Stimulated activated naive CD8-positive, alpha-beta T cell treated with anti-CD3 and anti-CD28 coated beads, Interleukin-15, amount 100 ng/mL, for 72 hours (primary cell): ENCODE data around the gene PCMTD2.

Experiments
- ATAC-seq: fragments of 150-1000 bp; cut with Tn5 transposase; 2 replicates; pipeline ENCODE4 v1.10.0; 2021; ENCODE audit warnings: mild to moderate bottlenecking, moderate library complexity
- DNase-seq, 2 donors: peaks; one replicate each; pipeline ENCODE4 v3.0.0; 2021 to 2022
- H3K27ac Mint-ChIP-seq, 2 donors: one replicate each; pipeline ENCODE4 v1.8.0; 2022; ENCODE audit warnings: mild to moderate bottlenecking in 2 of 2, mixed read lengths in 2 of 2, moderate library complexity in 2 of 2
- H3K27me3 Mint-ChIP-seq: one replicate; pipeline ENCODE4 v1.8.0; 2022; ENCODE audit warnings: mixed read lengths
- H3K4me1 Mint-ChIP-seq: one replicate; pipeline ENCODE4 v1.8.0; 2022; ENCODE audit warnings: mild to moderate bottlenecking, mixed read lengths
- H3K4me3 Mint-ChIP-seq, 2 donors: one replicate each; pipeline ENCODE4 v1.8.0; 2022; ENCODE audit warnings: mild to moderate bottlenecking in 2 of 2, mixed read lengths in 2 of 2, moderate library complexity in 1 of 2
- H3K9me3 Mint-ChIP-seq, 2 donors: one replicate each; pipeline ENCODE4 v1.8.0; 2022; ENCODE audit warnings: mixed read lengths in 2 of 2

PCMTD2 gene

GRCh38 chr20:64255361-64256281 lies at the start of gene PCMTD2:
Gene PCMTD2, plus strand, starts transcription at chr20:64255748. Its CDS starts 4,218 bp downstream, at chr20:64259966.
- peaks cover 16% of the 10 kb centered on the region for H3K27me3 Mint-ChIP-seq
- H3K27ac Mint-ChIP-seq = peak within 1 kb of the TSS; percentile 96 to 98
- no peaks in the 10 kb centered on the region for H3K9me3 Mint-ChIP-seq
- ATAC-seq = peak; percentile 94
- peaks cover 56% of the 10 kb centered on the region for H3K4me1 Mint-ChIP-seq
- peak; percentile 90 for DNase-seq
- H3K4me3 Mint-ChIP-seq = peak within 1 kb of the TSS; percentile 93 to 98

GRCh38 chr20:64206614-64207013 lies 48.9 kb upstream of the PCMTD2 start:
- ATAC-seq (no peak), DNase-seq (no peak)
- Mint-ChIP-seq H3K4me3 (no peak overlapping the region), H3K27ac (no peak overlapping the region), H3K27me3 (no peaks in the 10 kb centered on the region), H3K9me3 (no peaks in the 10 kb centered on the region), H3K4me1 (no peaks in the 10 kb centered on the region)

GRCh38 chr20:64207641-64208590 lies 47.6 kb upstream of the PCMTD2 start:
- no peaks in the 10 kb centered on the region for H3K9me3 Mint-ChIP-seq
- DNase-seq (no peak), ATAC-seq (no peak)
- H3K27ac Mint-ChIP-seq = peak overlapping the region in 1 of 2 donors; percentile 23
- H3K27me3 Mint-ChIP-seq = no peaks in the 10 kb centered on the region
- H3K4me3 Mint-ChIP-seq = no peak overlapping the region
- no peaks in the 10 kb centered on the region for H3K4me1 Mint-ChIP-seq

- Mint-ChIP-seq H3K4me1 (no peaks in the 10 kb centered on the region), H3K27ac (no peak overlapping the region), H3K9me3 (no peaks in the 10 kb centered on the region), H3K27me3 (no peaks in the 10 kb centered on the region), H3K4me3 (no peak overlapping the region)
- ATAC-seq = no peak
- no peak for DNase-seq
Observed at GRCh38 chr20:64209148-64209547, 46.4 kb upstream of the PCMTD2 start.

GRCh38 chr20:64210656-64211369 lies 44.7 kb upstream of the PCMTD2 start:
- no peak for ATAC-seq
- no peaks in the 10 kb centered on the region for H3K9me3 Mint-ChIP-seq
- H3K27me3 Mint-ChIP-seq = no peaks in the 10 kb centered on the region
- no peak overlapping the region for H3K27ac Mint-ChIP-seq
- H3K4me3 Mint-ChIP-seq = no peak overlapping the region
- peaks cover 14% of the 10 kb centered on the region for H3K4me1 Mint-ChIP-seq
- DNase-seq = no peak

GRCh38 chr20:64211874-64212658 lies 43.5 kb upstream of the PCMTD2 start:
- ATAC-seq (peak; percentile 57), DNase-seq (no peak)
- Mint-ChIP-seq H3K4me1 (peaks cover 17% of the 10 kb centered on the region), H3K9me3 (no peaks in the 10 kb centered on the region), H3K4me3 (no peak overlapping the region), H3K27me3 (no peaks in the 10 kb centered on the region), H3K27ac (no peak overlapping the region)

- Mint-ChIP-seq H3K9me3 (no peaks in the 10 kb centered on the region), H3K4me1 (peaks cover 17% of the 10 kb centered on the region), H3K4me3 (no peak overlapping the region), H3K27me3 (no peaks in the 10 kb centered on the region), H3K27ac (no peak overlapping the region)
- ATAC-seq (no peak), DNase-seq (no peak)
Observed at GRCh38 chr20:64212755-64213154, 42.8 kb upstream of the PCMTD2 start.

GRCh38 chr20:64214113-64214512 lies 41.4 kb upstream of the PCMTD2 start:
- H3K9me3 Mint-ChIP-seq = no peaks in the 10 kb centered on the region
- H3K4me3 Mint-ChIP-seq = no peak overlapping the region
- peaks cover 17% of the 10 kb centered on the region for H3K4me1 Mint-ChIP-seq
- H3K27ac Mint-ChIP-seq = no peak overlapping the region
- no peaks in the 10 kb centered on the region for H3K27me3 Mint-ChIP-seq
- ATAC-seq = no peak
- no peak for DNase-seq

- Mint-ChIP-seq H3K9me3 (no peaks in the 10 kb centered on the region), H3K27ac (peak overlapping the region; percentile 54 to 90), H3K4me1 (peaks cover 17% of the 10 kb centered on the region), H3K27me3 (no peaks in the 10 kb centered on the region), H3K4me3 (peak overlapping the region in 1 of 2 donors; percentile 50)
- ATAC-seq (peak; percentile 5), DNase-seq (no peak)
Observed at GRCh38 chr20:64214952-64215351, 40.6 kb upstream of the PCMTD2 start.

- DNase-seq = no peak
- peaks cover 17% of the 10 kb centered on the region for H3K4me1 Mint-ChIP-seq
- H3K27me3 Mint-ChIP-seq = no peaks in the 10 kb centered on the region
- no peak overlapping the region for H3K4me3 Mint-ChIP-seq
- no peak for ATAC-seq
- H3K9me3 Mint-ChIP-seq = no peaks in the 10 kb centered on the region
- peak overlapping the region; percentile 25 to 74 for H3K27ac Mint-ChIP-seq
Observed at GRCh38 chr20:64216036-64216435, 39.5 kb upstream of the PCMTD2 start.

GRCh38 chr20:64216910-64217309 lies 38.6 kb upstream of the PCMTD2 start:
- H3K4me1 Mint-ChIP-seq = peaks cover 17% of the 10 kb centered on the region
- no peak overlapping the region for H3K27ac Mint-ChIP-seq
- ATAC-seq (no peak), DNase-seq (no peak)
- H3K4me3 Mint-ChIP-seq = no peak overlapping the region
- H3K27me3 Mint-ChIP-seq = no peaks in the 10 kb centered on the region
- H3K9me3 Mint-ChIP-seq = no peaks in the 10 kb centered on the region

GRCh38 chr20:64217539-64218221 lies 37.9 kb upstream of the PCMTD2 start:
- H3K27ac Mint-ChIP-seq = no peak overlapping the region
- peaks cover 1% of the 10 kb centered on the region for H3K27me3 Mint-ChIP-seq
- no peaks in the 10 kb centered on the region for H3K9me3 Mint-ChIP-seq
- no peak for ATAC-seq
- no peak overlapping the region for H3K4me3 Mint-ChIP-seq
- no peak for DNase-seq
- peaks cover 17% of the 10 kb centered on the region for H3K4me1 Mint-ChIP-seq

- Mint-ChIP-seq H3K4me3 (no peak overlapping the region), H3K4me1 (peaks cover 22% of the 10 kb centered on the region), H3K9me3 (no peaks in the 10 kb centered on the region), H3K27me3 (peaks cover 16% of the 10 kb centered on the region), H3K27ac (no peak overlapping the region)
- ATAC-seq = no peak
- DNase-seq = no peak
Observed at GRCh38 chr20:64219202-64219601, 36.3 kb upstream of the PCMTD2 start.

- H3K9me3 Mint-ChIP-seq = no peaks in the 10 kb centered on the region
- no peak overlapping the region for H3K27ac Mint-ChIP-seq
- H3K27me3 Mint-ChIP-seq = peaks cover 16% of the 10 kb centered on the region
- no peak for ATAC-seq
- H3K4me1 Mint-ChIP-seq = peaks cover 22% of the 10 kb centered on the region
- no peak for DNase-seq
- H3K4me3 Mint-ChIP-seq = no peak overlapping the region
Observed at GRCh38 chr20:64219730-64220129, 35.8 kb upstream of the PCMTD2 start.
